Measurements from ENCODE around the gene RGMA.

RGMA gene, protein sequence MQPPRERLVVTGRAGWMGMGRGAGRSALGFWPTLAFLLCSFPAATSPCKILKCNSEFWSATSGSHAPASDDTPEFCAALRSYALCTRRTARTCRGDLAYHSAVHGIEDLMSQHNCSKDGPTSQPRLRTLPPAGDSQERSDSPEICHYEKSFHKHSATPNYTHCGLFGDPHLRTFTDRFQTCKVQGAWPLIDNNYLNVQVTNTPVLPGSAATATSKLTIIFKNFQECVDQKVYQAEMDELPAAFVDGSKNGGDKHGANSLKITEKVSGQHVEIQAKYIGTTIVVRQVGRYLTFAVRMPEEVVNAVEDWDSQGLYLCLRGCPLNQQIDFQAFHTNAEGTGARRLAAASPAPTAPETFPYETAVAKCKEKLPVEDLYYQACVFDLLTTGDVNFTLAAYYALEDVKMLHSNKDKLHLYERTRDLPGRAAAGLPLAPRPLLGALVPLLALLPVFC

DNA sequence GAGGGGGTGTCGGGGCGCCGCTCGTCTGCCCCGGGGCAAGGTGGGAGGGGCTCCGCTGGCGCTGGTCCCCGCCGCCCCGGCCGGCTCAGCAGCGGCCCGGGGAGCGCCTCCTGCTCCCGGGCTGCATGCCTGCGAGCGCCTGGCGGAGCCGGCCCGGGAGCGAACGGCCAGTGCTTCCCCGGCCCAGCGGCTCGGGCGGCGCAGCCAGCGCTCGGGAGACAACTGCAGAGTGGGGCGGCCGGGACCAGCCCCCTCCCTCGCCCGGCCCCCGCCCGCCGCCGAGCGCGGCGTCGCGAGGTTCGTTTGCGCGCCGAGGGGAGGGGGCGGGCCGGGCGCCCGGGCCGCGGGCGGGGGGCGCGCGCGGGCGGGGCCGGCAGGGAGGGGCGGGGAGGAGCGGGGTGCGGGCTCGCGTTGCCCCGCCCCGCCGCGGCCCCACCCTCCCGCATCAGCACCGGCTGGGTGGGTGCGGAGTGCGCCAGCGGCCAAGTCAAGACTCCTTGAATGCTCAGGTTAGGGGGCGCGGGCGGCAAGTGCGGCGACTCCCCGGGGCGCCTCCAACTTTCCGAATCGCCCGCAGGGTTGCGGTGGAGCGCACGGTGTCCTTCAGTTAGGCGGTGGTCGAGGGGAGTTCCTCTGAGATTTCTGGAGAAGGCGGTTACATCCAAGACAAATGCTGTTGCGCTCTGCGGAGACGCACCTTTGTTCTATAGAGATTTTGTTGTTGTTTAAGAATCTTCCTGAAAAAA lies at the start of gene RGMA:
RGMA (minus strand) TSS at position 231 of the 746 bp plus-strand sequence. CDS start 279 bp downstream, outside the sequence.
- H3K27me3 ChIP-seq (ENCODE audit: control insufficient read depth in 2 of 2, insufficient read depth in 2 of 2, low read length in 2 of 2), result peaks cover 28 to 33% of the 10 kb centered on the region in 2 donors
- H3K9ac ChIP-seq (ENCODE audit: low read depth in 1 of 2, low read length in 2 of 2), result peak within 1 kb of the TSS in 1 of 2 donors; percentile 14

DNA sequence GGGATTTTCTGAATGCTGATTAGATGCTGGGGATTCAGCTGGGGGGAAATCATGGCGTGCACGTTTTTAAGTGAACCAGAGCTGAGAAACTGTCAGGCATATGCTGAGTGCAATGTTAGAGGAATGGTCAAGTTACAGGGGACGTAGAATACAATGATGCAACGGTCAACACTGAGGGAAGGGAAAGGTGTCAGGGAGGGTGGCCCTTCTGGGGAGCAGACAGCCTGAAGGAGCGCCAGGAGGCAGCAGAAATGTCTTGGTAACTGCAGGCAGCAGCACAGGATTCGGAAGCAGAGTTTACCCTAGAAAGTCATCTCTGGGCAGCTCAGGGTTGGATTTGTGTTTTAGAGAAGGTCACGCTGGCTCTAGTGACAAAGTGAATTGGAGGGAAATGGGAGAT lies 47.6 kb upstream of the RGMA start:
- H3K27ac ChIP-seq (ENCODE audit: low read depth in 2 of 2, low read length in 2 of 2), result no peak overlapping the region
- H3K36me3 ChIP-seq (ENCODE audit: control insufficient read depth in 2 of 2, insufficient read depth in 2 of 2, low read length in 2 of 2), result no peaks in the 10 kb centered on the region
- no peaks in the 10 kb centered on the region for H3K4me1 ChIP-seq (ENCODE audit: control insufficient read depth in 2 of 2, insufficient read depth in 2 of 2, low read length in 2 of 2)
- no peaks in the 10 kb centered on the region for H3K27me3 ChIP-seq (ENCODE audit: control insufficient read depth in 2 of 2, insufficient read depth in 2 of 2, low read length in 2 of 2)
- H3K9ac ChIP-seq (ENCODE audit: low read depth in 1 of 2, low read length in 2 of 2), result no peak overlapping the region
- H3K4me3 ChIP-seq (ENCODE audit: low read length in 2 of 2), result no peak overlapping the region
- no peaks in the 10 kb centered on the region for H3K9me3 ChIP-seq (ENCODE audit: control insufficient read depth in 2 of 2, low read length in 2 of 2)

More for the DNA sequence above, at the start of gene RGMA:
- no peaks in the 10 kb centered on the region for H3K36me3 ChIP-seq (ENCODE audit: control insufficient read depth in 2 of 2, insufficient read depth in 2 of 2, low read length in 2 of 2)
- H3K4me3 ChIP-seq (ENCODE audit: low read length in 2 of 2), result peak within 1 kb of the TSS; percentile 39 to 62
- peak within 1 kb of the TSS; percentile 40 for H3K27ac ChIP-seq (ENCODE audit: low read depth in 2 of 2, low read length in 2 of 2)
- H3K9me3 ChIP-seq (ENCODE audit: control insufficient read depth in 2 of 2, low read length in 2 of 2), result no peaks in the 10 kb centered on the region
- peaks cover 0 to 3% of the 10 kb centered on the region in 2 donors for H3K4me1 ChIP-seq (ENCODE audit: control insufficient read depth in 2 of 2, insufficient read depth in 2 of 2, low read length in 2 of 2)

DNA sequence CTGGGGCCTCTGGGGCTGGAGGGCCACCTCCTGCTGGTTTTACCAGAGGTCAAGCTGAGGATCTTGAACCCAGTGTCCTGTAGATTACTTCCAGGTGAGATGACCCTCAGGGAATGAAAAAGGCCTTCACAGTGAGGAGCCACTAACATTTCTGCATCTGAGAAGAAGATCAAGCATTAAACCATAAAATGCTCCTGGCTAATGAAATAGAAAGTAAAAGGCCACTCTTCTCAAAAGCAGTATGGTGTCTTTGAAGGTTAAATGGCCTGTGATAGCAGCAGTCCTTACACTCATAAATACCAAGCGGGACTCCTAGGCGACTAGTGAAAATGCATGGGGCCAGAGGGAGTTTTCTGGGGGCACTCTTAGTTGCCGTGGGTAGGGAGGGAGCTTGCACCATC lies 47.0 kb upstream of the RGMA start:
- no peaks in the 10 kb centered on the region for H3K9me3 ChIP-seq (ENCODE audit: control insufficient read depth in 2 of 2, low read length in 2 of 2)
- H3K9ac ChIP-seq (ENCODE audit: low read depth in 1 of 2, low read length in 2 of 2), result no peak overlapping the region
- no peaks in the 10 kb centered on the region for H3K27me3 ChIP-seq (ENCODE audit: control insufficient read depth in 2 of 2, insufficient read depth in 2 of 2, low read length in 2 of 2)
- H3K4me1 ChIP-seq (ENCODE audit: control insufficient read depth in 2 of 2, insufficient read depth in 2 of 2, low read length in 2 of 2), result no peaks in the 10 kb centered on the region
- no peak overlapping the region for H3K4me3 ChIP-seq (ENCODE audit: low read length in 2 of 2)
- no peak overlapping the region for H3K27ac ChIP-seq (ENCODE audit: low read depth in 2 of 2, low read length in 2 of 2)
- no peaks in the 10 kb centered on the region for H3K36me3 ChIP-seq (ENCODE audit: control insufficient read depth in 2 of 2, insufficient read depth in 2 of 2, low read length in 2 of 2)

DNA sequence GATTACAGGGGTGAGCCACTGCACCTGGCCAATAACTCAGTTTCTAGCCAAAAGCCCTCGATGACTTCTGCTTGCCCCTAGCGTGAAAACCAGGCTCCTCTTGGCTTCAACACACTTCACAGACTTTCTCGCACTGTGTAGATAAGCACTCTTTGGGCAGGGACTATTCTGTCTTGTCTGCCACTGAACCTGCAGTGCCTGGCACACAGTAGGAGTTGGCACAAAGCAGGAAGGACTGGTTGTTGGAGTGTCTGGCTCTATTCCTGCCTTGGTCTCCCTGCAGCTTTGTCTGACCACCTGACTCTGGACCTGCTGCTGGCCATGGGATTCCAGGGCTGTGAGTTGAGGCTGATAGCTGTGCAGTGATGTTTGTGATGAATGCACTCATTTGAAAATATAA lies 46.4 kb upstream of the RGMA start:
- H3K27ac ChIP-seq (ENCODE audit: low read depth in 2 of 2, low read length in 2 of 2), result no peak overlapping the region
- no peaks in the 10 kb centered on the region for H3K4me1 ChIP-seq (ENCODE audit: control insufficient read depth in 2 of 2, insufficient read depth in 2 of 2, low read length in 2 of 2)
- H3K9me3 ChIP-seq (ENCODE audit: control insufficient read depth in 2 of 2, low read length in 2 of 2), result no peaks in the 10 kb centered on the region
- H3K36me3 ChIP-seq (ENCODE audit: control insufficient read depth in 2 of 2, insufficient read depth in 2 of 2, low read length in 2 of 2), result no peaks in the 10 kb centered on the region
- no peaks in the 10 kb centered on the region for H3K27me3 ChIP-seq (ENCODE audit: control insufficient read depth in 2 of 2, insufficient read depth in 2 of 2, low read length in 2 of 2)
- H3K9ac ChIP-seq (ENCODE audit: low read depth in 1 of 2, low read length in 2 of 2), result no peak overlapping the region
- no peak overlapping the region for H3K4me3 ChIP-seq (ENCODE audit: low read length in 2 of 2)

DNA sequence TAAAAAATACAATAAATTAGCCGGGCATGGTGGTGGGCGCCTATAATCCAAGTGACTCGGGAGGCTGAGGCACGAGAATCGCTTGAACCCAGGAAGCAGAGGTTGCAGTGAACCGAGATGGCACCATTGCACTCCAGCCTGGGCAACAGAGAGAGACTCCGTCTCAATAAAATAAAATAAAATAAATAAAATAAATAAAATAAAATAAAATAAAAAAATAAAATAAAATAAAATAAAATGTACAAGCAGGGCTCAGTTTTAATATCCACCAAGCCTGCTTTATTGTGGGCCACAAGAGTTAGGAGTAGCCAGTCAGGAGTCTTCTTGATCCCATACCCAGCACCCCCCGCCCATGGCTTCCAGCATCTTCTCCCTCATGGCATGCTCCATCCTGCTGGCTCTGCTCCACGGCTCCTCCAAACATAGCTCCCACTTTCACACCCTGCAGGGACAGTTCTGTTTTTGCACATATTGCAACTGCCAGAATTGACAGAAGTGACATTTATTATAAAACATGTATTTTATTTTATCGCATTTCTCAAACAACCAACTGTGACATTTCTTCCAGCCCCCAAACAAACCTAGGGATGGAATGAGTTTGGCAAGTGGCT lies 42.6 kb upstream of the RGMA start:
- H3K9me3 ChIP-seq (ENCODE audit: control insufficient read depth in 2 of 2, low read length in 2 of 2), result no peaks in the 10 kb centered on the region
- H3K36me3 ChIP-seq (ENCODE audit: control insufficient read depth in 2 of 2, insufficient read depth in 2 of 2, low read length in 2 of 2), result no peaks in the 10 kb centered on the region
- H3K27ac ChIP-seq (ENCODE audit: low read depth in 2 of 2, low read length in 2 of 2), result no peak overlapping the region
- no peaks in the 10 kb centered on the region for H3K27me3 ChIP-seq (ENCODE audit: control insufficient read depth in 2 of 2, insufficient read depth in 2 of 2, low read length in 2 of 2)
- no peaks in the 10 kb centered on the region for H3K4me1 ChIP-seq (ENCODE audit: control insufficient read depth in 2 of 2, insufficient read depth in 2 of 2, low read length in 2 of 2)
- H3K4me3 ChIP-seq (ENCODE audit: low read length in 2 of 2), result no peak overlapping the region
- H3K9ac ChIP-seq (ENCODE audit: low read depth in 1 of 2, low read length in 2 of 2), result no peak overlapping the region

DNA sequence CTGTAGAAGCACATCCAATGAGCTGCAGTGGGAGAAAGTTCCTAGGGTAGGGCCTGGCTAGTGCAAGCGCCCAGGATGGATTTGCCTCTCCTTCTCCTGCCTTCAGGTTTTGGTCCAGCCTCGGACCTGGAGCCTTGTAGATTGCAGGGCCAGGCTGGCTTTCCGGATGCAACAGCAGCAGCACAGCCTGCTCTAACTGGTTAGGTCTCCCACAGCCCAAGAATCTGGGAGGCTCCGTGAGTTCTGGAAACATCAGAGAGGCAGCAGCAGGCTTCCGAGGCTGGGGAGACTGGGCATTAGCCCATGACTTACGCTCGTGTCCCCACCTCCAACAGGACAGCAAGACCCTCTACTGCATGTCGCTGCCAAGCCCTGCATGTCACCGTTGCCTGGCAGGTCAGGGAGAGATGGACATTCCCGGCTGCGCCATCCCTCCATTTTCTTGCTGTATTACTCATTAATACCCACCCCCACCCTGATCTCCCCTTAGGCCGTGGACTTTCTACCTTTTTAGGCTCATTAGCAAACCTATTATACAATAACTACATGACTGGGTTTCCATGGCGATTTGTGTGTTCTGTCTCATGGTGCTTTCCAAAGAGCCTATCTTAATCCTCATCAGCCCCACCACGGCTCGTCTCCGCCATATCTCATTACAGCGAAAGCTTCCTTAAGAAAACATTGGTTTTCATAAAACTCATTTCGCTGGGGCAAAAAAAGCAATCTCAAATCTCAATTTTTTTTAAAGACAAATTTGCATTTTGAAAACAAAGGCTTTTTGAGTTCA lies 40.9 kb upstream of the RGMA start:
- Histone ChIP-seq H3K36me3 (ENCODE audit: control insufficient read depth in 2 of 2, insufficient read depth in 2 of 2, low read length in 2 of 2) (no peaks in the 10 kb centered on the region), H3K9ac (ENCODE audit: low read depth in 1 of 2, low read length in 2 of 2) (no peak overlapping the region), H3K27ac (ENCODE audit: low read depth in 2 of 2, low read length in 2 of 2) (no peak overlapping the region), H3K9me3 (ENCODE audit: control insufficient read depth in 2 of 2, low read length in 2 of 2) (no peaks in the 10 kb centered on the region), H3K4me1 (ENCODE audit: control insufficient read depth in 2 of 2, insufficient read depth in 2 of 2, low read length in 2 of 2) (no peaks in the 10 kb centered on the region), H3K4me3 (ENCODE audit: low read length in 2 of 2) (no peak overlapping the region), H3K27me3 (ENCODE audit: control insufficient read depth in 2 of 2, insufficient read depth in 2 of 2, low read length in 2 of 2) (no peaks in the 10 kb centered on the region)

DNA sequence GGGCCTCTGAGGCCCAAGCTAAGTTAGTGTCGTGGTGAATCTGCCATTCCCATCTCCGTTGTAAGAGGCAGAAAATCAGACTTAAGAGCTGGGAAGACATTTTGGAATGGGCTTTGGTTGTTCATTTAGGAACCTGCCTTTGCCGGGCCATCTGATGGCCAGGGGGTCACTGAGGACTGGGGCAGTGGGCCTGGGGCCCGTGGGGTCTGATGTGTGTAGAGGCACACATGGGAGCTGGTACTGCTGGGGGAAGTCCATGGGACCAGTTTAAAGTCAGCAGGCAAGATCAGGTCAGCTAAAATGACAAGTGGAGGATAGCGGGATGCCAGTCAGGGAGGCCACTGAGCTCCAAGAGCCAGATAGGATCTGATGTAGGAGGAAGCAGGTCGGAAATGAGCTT lies 38.3 kb upstream of the RGMA start:
- H3K4me1 ChIP-seq (ENCODE audit: control insufficient read depth in 2 of 2, insufficient read depth in 2 of 2, low read length in 2 of 2), result no peaks in the 10 kb centered on the region
- no peaks in the 10 kb centered on the region for H3K36me3 ChIP-seq (ENCODE audit: control insufficient read depth in 2 of 2, insufficient read depth in 2 of 2, low read length in 2 of 2)
- H3K27me3 ChIP-seq (ENCODE audit: control insufficient read depth in 2 of 2, insufficient read depth in 2 of 2, low read length in 2 of 2), result no peaks in the 10 kb centered on the region
- H3K4me3 ChIP-seq (ENCODE audit: low read length in 2 of 2), result no peak overlapping the region
- no peak overlapping the region for H3K9ac ChIP-seq (ENCODE audit: low read depth in 1 of 2, low read length in 2 of 2)
- H3K9me3 ChIP-seq (ENCODE audit: control insufficient read depth in 2 of 2, low read length in 2 of 2), result no peaks in the 10 kb centered on the region
- no peak overlapping the region for H3K27ac ChIP-seq (ENCODE audit: low read depth in 2 of 2, low read length in 2 of 2)

DNA sequence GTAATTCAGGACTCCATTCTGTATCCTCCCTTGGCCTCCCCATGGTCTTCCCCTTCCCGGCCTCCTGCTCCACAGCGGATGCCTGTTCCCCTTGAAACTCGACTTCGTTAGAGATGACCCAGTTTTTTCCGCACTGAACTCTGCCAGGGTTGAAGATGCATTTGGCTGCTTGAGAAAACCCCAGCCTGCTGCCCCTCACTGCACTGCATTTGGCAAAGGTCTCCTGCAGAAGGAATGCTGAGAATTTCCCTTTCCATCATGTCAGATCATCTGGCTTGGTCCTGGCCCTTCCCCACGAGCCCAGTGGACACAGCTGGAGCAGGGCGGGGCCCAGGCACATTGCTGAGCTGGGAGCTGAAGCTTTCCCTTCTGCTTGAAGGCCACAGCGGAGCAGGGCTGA lies 37.6 kb upstream of the RGMA start:
- Histone ChIP-seq H3K9ac (ENCODE audit: low read depth in 1 of 2, low read length in 2 of 2) (no peak overlapping the region), H3K9me3 (ENCODE audit: control insufficient read depth in 2 of 2, low read length in 2 of 2) (no peaks in the 10 kb centered on the region), H3K4me1 (ENCODE audit: control insufficient read depth in 2 of 2, insufficient read depth in 2 of 2, low read length in 2 of 2) (no peaks in the 10 kb centered on the region), H3K27ac (ENCODE audit: low read depth in 2 of 2, low read length in 2 of 2) (no peak overlapping the region), H3K4me3 (ENCODE audit: low read length in 2 of 2) (no peak overlapping the region), H3K36me3 (ENCODE audit: control insufficient read depth in 2 of 2, insufficient read depth in 2 of 2, low read length in 2 of 2) (no peaks in the 10 kb centered on the region), H3K27me3 (ENCODE audit: control insufficient read depth in 2 of 2, insufficient read depth in 2 of 2, low read length in 2 of 2) (no peaks in the 10 kb centered on the region)

DNA sequence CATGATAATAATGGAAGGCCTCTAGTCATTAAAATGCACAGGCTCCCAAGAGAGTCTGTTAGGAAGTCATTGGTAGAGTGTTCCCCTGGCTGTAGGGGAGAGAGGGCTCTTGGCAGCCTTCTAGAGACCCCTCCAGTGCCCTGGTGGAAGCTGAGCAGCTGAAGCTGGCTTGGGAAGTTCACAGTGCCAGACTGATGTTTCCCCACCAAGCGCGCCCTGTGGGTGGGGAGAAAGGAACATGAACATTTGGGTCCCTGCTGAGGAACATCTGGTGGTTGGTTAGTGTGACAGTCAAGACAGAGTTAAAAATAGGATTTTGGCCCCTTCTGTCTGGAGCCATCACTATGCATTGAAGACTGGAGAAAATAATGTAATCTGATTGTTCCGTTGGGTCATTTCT lies 37.1 kb upstream of the RGMA start:
- Histone ChIP-seq H3K9me3 (ENCODE audit: control insufficient read depth in 2 of 2, low read length in 2 of 2) (no peaks in the 10 kb centered on the region), H3K4me3 (ENCODE audit: low read length in 2 of 2) (no peak overlapping the region), H3K27ac (ENCODE audit: low read depth in 2 of 2, low read length in 2 of 2) (no peak overlapping the region), H3K4me1 (ENCODE audit: control insufficient read depth in 2 of 2, insufficient read depth in 2 of 2, low read length in 2 of 2) (no peaks in the 10 kb centered on the region), H3K9ac (ENCODE audit: low read depth in 1 of 2, low read length in 2 of 2) (no peak overlapping the region), H3K27me3 (ENCODE audit: control insufficient read depth in 2 of 2, insufficient read depth in 2 of 2, low read length in 2 of 2) (no peaks in the 10 kb centered on the region), H3K36me3 (ENCODE audit: control insufficient read depth in 2 of 2, insufficient read depth in 2 of 2, low read length in 2 of 2) (no peaks in the 10 kb centered on the region)

All from mucosa of rectum (tissue), 2 donors.